ENCODE data around the gene SMC5. TPM values are rescaled to one million over a fixed set of nuclear protein-coding genes. Genes with fewer than 3 reads are reported as not detected.
"Not testable (repeated sequence)": the region's sequence is repeated elsewhere in the genome, so short reads cannot be mapped to it uniquely, and the experiment has no call there.

The SMC5 gene
- total RNA-seq, 4 donors from 2014 or later: 33.1 to 49.4 (median 39.2) TPM

GRCh38 chr9:70228118-70228517 is 30.7 kb upstream of the SMC5 start:
- Histone ChIP-seq H3K36me3 (no peaks in the 10 kb centered on the region), H3K4me1 (peaks cover 19 to 20% of the 10 kb centered on the region in 2 donors), H3K9me3 (no peaks in the 10 kb centered on the region), H3K27me3 (no peaks in the 10 kb centered on the region), H3K4me3 (replicated peaks in 1 of 3) (no peak overlapping the region), H3K27ac (no peak overlapping the region)
- no peak for DNase-seq
- no peak for TF ChIP-seq POLR2A (IDR thresholded peaks at IDR 0.05)
- TF ChIP-seq CTCF (IDR thresholded peaks at IDR 0.05): no peak
- WGBS, 2 donors: 64 to 87% methylated on average over 2 of the region's 2 CpGs
- intact Hi-C loops (cut with DNase I): no loop called here

- DNase-seq: no peak
- 72 to 77% methylated on average over 2 of the region's 2 CpGs for WGBS, 2 donors
- TF ChIP-seq CTCF (IDR thresholded peaks at IDR 0.05): no peak
- no peak for TF ChIP-seq POLR2A (IDR thresholded peaks at IDR 0.05)
- Histone ChIP-seq H3K27ac (peak overlapping the region in 2 of 3 donors; percentile 24 to 33), H3K4me1 (peaks cover 20 to 24% of the 10 kb centered on the region in 2 donors), H3K4me3 (replicated peaks in 1 of 3) (no peak overlapping the region), H3K27me3 (no peaks in the 10 kb centered on the region), H3K9me3 (no peaks in the 10 kb centered on the region), H3K36me3 (no peaks in the 10 kb centered on the region)
- intact Hi-C loops (cut with DNase I): no loop called here
Measured at GRCh38 chr9:70228611-70229010, 30.2 kb upstream of the SMC5 start.

GRCh38 chr9:70229026-70229425 is 29.8 kb upstream of the SMC5 start:
- WGBS, 2 donors: 43 to 60% methylated on average over 4 of the region's 4 CpGs
- H3K36me3 ChIP-seq: no peaks in the 10 kb centered on the region
- peak overlapping the region in 2 of 3 donors; percentile 24 to 33 for H3K27ac ChIP-seq
- TF ChIP-seq CTCF (IDR thresholded peaks at IDR 0.05) (no peak), POLR2A (IDR thresholded peaks at IDR 0.05) (no peak)
- intact Hi-C loops (cut with DNase I): no loop called here
- no peaks in the 10 kb centered on the region for H3K9me3 ChIP-seq
- no peak overlapping the region for H3K4me3 ChIP-seq (replicated peaks in 1 of 3)
- DNase-seq: peak; percentile 42 to 43
- H3K27me3 ChIP-seq: no peaks in the 10 kb centered on the region
- peaks cover 20 to 25% of the 10 kb centered on the region in 2 donors for H3K4me1 ChIP-seq

GRCh38 chr9:70229579-70229978 is 29.2 kb upstream of the SMC5 start:
- no peaks in the 10 kb centered on the region for H3K27me3 ChIP-seq
- H3K9me3 ChIP-seq: no peaks in the 10 kb centered on the region
- no peak overlapping the region for H3K4me3 ChIP-seq (replicated peaks in 1 of 3)
- intact Hi-C loops (cut with DNase I): no loop called here
- peak overlapping the region in 1 of 3 donors; percentile 24 for H3K27ac ChIP-seq
- H3K36me3 ChIP-seq: no peaks in the 10 kb centered on the region
- TF ChIP-seq CTCF (IDR thresholded peaks at IDR 0.05) (peak in 4 of 6 experiments; percentile 8 to 59 (median 48)), POLR2A (IDR thresholded peaks at IDR 0.05) (no peak)
- 38 to 48% methylated on average over 3 of the region's 3 CpGs for WGBS, 2 donors
- H3K4me1 ChIP-seq: peaks cover 20 to 25% of the 10 kb centered on the region in 2 donors
- no peak for DNase-seq

GRCh38 chr9:70232476-70232875 is 26.3 kb upstream of the SMC5 start:
- TF ChIP-seq CTCF (IDR thresholded peaks at IDR 0.05) (peak in 2 of 6 experiments; percentile 10 to 15), POLR2A (IDR thresholded peaks at IDR 0.05) (no peak)
- intact Hi-C loops (cut with DNase I): loop anchor here (10.0 kb wide), 1 partner anchor 118 kb away; no protein-coding TSS in a partner anchor
- Histone ChIP-seq H3K4me3 (replicated peaks in 1 of 3) (no peak overlapping the region), H3K27ac (peak overlapping the region in 1 of 3 donors; percentile 30), H3K9me3 (no peaks in the 10 kb centered on the region), H3K36me3 (no peaks in the 10 kb centered on the region), H3K27me3 (no peaks in the 10 kb centered on the region), H3K4me1 (peaks cover 20 to 25% of the 10 kb centered on the region in 2 donors)
- 31 to 36% methylated on average over 4 of the region's 4 CpGs for WGBS, 2 donors
- peak; percentile 69 to 76 for DNase-seq

- WGBS, 2 donors: 90 to 96% methylated on average over 2 to 9 of the region's 9 CpGs
- not testable (repeated sequence) for DNase-seq; H3K4me3 ChIP-seq (replicated peaks in 1 of 3)
Measured at GRCh38 chr9:70234208-70234607, 24.6 kb upstream of the SMC5 start.

GRCh38 chr9:70245952-70246351 is 12.8 kb upstream of the SMC5 start:
- H3K27me3 ChIP-seq; intact Hi-C loops (cut with DNase I): not testable (repeated sequence)

More at GRCh38 chr9:70234208-70234607, 24.6 kb upstream of the SMC5 start:
- H3K36me3 ChIP-seq, H3K9me3 ChIP-seq, H3K27ac ChIP-seq, H3K27me3 ChIP-seq: not testable (repeated sequence)
- H3K4me1 ChIP-seq: peaks cover 20% of the 10 kb centered on the region in 2 donors
- intact Hi-C loops (cut with DNase I): loop anchor here (10.0 kb wide), 1 partner anchor 119 kb away; no protein-coding TSS in a partner anchor

More at GRCh38 chr9:70245952-70246351, 12.8 kb upstream of the SMC5 start:
- not testable (repeated sequence) for DNase-seq; H3K27ac ChIP-seq; H3K4me3 ChIP-seq (replicated peaks in 1 of 3); H3K36me3 ChIP-seq; H3K9me3 ChIP-seq; H3K4me1 ChIP-seq
- 90 to 94% methylated on average over 1 of the region's 1 CpG for WGBS, 2 donors
